ENCODE measurements around the gene KRTAP9-4. TPM values are rescaled to one million over a fixed set of nuclear protein-coding genes. Genes with fewer than 3 reads are reported as not detected.

The KRTAP9-4 gene
- total and polyA plus RNA-seq, 2 of the 8 experiments (the other 6 are each of a cell fraction or from before 2014, with no cell fraction given) = not detected

GRCh38 chr17:41284043-41284442 is 34.6 kb downstream of the KRTAP9-4 start:
- Histone ChIP-seq H2BK20ac (ENCODE audit: low read length) (0 out of 2 replicates have a peak overlapping the region, but pooled peaks have one; percentile 0), H3K79me2 (ENCODE audit: control insufficient read depth in 1 of 2, insufficient read depth in 2 of 2, low read length in 2 of 2) (no peaks in the 10 kb centered on the region), H3K23me2 (ENCODE audit: low read depth, low read length) (no peaks in the 10 kb centered on the region), H3K36me3 (ENCODE audit: control insufficient read depth in 2 of 4, insufficient read depth in 4 of 4, low read length in 3 of 4) (no peaks in the 10 kb centered on the region), H2BK5ac (ENCODE audit: low read depth, low read length) (no peak overlapping the region), H3K4me3 (ENCODE audit: extremely low read depth in 1 of 4, insufficient read depth in 2 of 4, low read depth in 3 of 4, low read length in 4 of 4) (no peak overlapping the region), H2AK5ac (ENCODE audit: low read depth, low read length) (no peak overlapping the region), H4K20me1 (replicated peaks in 1 of 2; ENCODE audit: control insufficient read depth in 1 of 2, insufficient read depth in 2 of 2, low read length in 2 of 2) (no peaks in the 10 kb centered on the region), H3K27me3 (replicated peaks in 1 of 4; ENCODE audit: control insufficient read depth in 3 of 4, extremely low read depth in 1 of 4, insufficient read depth in 3 of 4, low read length in 3 of 4) (no peaks in the 10 kb centered on the region), H4K91ac (replicated peaks; ENCODE audit: insufficient read length, low read length) (no peak overlapping the region), H3K4me1 (replicated peaks in 1 of 4; ENCODE audit: control insufficient read depth in 3 of 4, insufficient read depth in 4 of 4, low read length in 3 of 4) (no peaks in the 10 kb centered on the region), H3K27ac (ENCODE audit: low read depth, low read length) (no peak overlapping the region), H2BK15ac (ENCODE audit: low read length) (no peak overlapping the region), H2BK12ac (ENCODE audit: low read depth, low read length) (no peak overlapping the region), H3K79me1 (ENCODE audit: low read depth, low read length) (no peaks in the 10 kb centered on the region), H3K56ac (replicated peaks; ENCODE audit: insufficient read length, low read depth, low read length) (no peak overlapping the region), H3K9me3 (ENCODE audit: insufficient read depth in 2 of 2, low read depth in 1 of 2, low read length in 1 of 2) (no peaks in the 10 kb centered on the region), H2BK120ac (replicated peaks; ENCODE audit: low read depth, low read length) (no peak overlapping the region), H3K18ac (ENCODE audit: extremely low read depth, low read length) (no peak overlapping the region), H3K14ac (ENCODE audit: insufficient read length) (no peak overlapping the region), H3K23ac (ENCODE audit: insufficient read length) (no peak overlapping the region), H3K4ac (replicated peaks; ENCODE audit: insufficient read length, low read depth, low read length) (no peak overlapping the region), H3K4me2 (ENCODE audit: insufficient read depth in 1 of 2, low read depth in 2 of 2, low read length in 2 of 2) (no peak overlapping the region), H4K8ac (ENCODE audit: extremely low read depth, insufficient read depth, low read length) (no peak overlapping the region), H2AFZ (ENCODE audit: low read length) (peak overlapping the region; percentile 67; the same call in 1 of the 2 replicates), H4K5ac (ENCODE audit: insufficient read length, low read depth, low read length) (no peak overlapping the region), H3K9ac (replicated peaks in 1 of 4; ENCODE audit: extremely low read depth in 1 of 4, low read depth in 3 of 4, low read length in 3 of 4) (no peak overlapping the region)
- no peak for TF ChIP-seq RXRA (IDR thresholded peaks at IDR 0.05; ENCODE audit: insufficient read depth, low read depth, low read length)
- no peak for TF ChIP-seq PHF8 (conservative IDR thresholded peaks at IDR 0.05; ENCODE audit: low read depth, low read length)
- TF ChIP-seq RBBP5 (IDR thresholded peaks at IDR 0.05; ENCODE audit: borderline replicate concordance, low read depth, low read length) = no peak
- TF ChIP-seq TEAD4 (IDR thresholded peaks at IDR 0.05; ENCODE audit: low read depth, low read length) = no peak
- TF ChIP-seq SRF (IDR thresholded peaks at IDR 0.05; ENCODE audit: low read depth, low read length) = no peak
- no peak for TF ChIP-seq SIRT6 (IDR thresholded peaks at IDR 0.05; ENCODE audit: low read length)
- TF ChIP-seq GABPA (IDR thresholded peaks at IDR 0.05; ENCODE audit: borderline replicate concordance, insufficient read depth, low read length) = no peak
- TF ChIP-seq ZNF274 (IDR thresholded peaks at IDR 0.05; ENCODE audit: borderline replicate concordance, extremely low read depth, low read length) = no peak
- no peak for TF ChIP-seq SIX5 (IDR thresholded peaks at IDR 0.05; ENCODE audit: low read depth, low read length)
- no peak for TF ChIP-seq HDAC6 (IDR thresholded peaks at IDR 0.05; ENCODE audit: low read depth, low read length)
- no peak for TF ChIP-seq USF2 (IDR thresholded peaks at IDR 0.05; ENCODE audit: low read length)
- TF ChIP-seq KDM4A (IDR thresholded peaks at IDR 0.05; ENCODE audit: low read depth, low read length, severe bottlenecking) = no peak
- TF ChIP-seq RFX5 (IDR thresholded peaks at IDR 0.05; ENCODE audit: borderline replicate concordance, low read depth, low read length) = no peak
- no peak for TF ChIP-seq CBX5 (IDR thresholded peaks at IDR 0.05; ENCODE audit: low read depth, low read length)
- no peak for FAIRE-seq
- DNase-seq (ENCODE audit: low read depth in 1 of 2, low spot score in 2 of 2) = no peak
- CTCF ChIA-PET (ENCODE audit: partially characterized antibody) = interaction anchor here (0.9 to 1.1 kb wide), 2 partner anchors 38 to 44 kb away, joined by 3 read pairs; no protein-coding TSS in a partner anchor
- WGBS, 2 experiments (ENCODE audit: extremely low coverage in 1 of 2, insufficient coverage in 1 of 2, insufficient read length in 1 of 2, insufficient replicate concordance in 2 of 2, low coverage in 1 of 2, low lambda C conversion rate in 2 of 2, missing lambda C conversion rate in 1 of 2) = 77% methylated on average over 3 of the region's 3 CpGs; no CpG with 5 or more reads in 1 of the 2 experiments
- POLR2A ChIA-PET (ENCODE audit: partially characterized antibody) = no interaction called here
